Body of pancreas (tissue), 4 donors: Measurements from ENCODE around the gene HTR3B. TPM values are rescaled to one million over a fixed set of nuclear protein-coding genes. Genes with fewer than 3 reads are reported as not detected.

ENCODE experiments used
- ATAC-seq: fragments of 150-250 bp; one replicate; pipeline ENCODE4 v1.9.1; 2016
- DNase-seq, 4 donors: peaks; one replicate each; pipeline ENCODE4 v3.0.0-alpha.2; 2019
- H3K27ac ChIP-seq, 4 donors: fragments of 200-600 bp; sonication (generic); 1 replicate in 3 of 4; 2 replicates in 1 of 4; pipeline versions ENCODE4 v1.5.1 to v1.6.1; 2016 to 2019; ENCODE audit warnings: mild to moderate bottlenecking in 1 of 4, mixed read lengths in 1 of 4, moderate library complexity in 1 of 4
- H3K27me3 ChIP-seq, 2 donors: fragments of 200-600 bp; sonication (generic); one replicate each; pipeline ENCODE4 v1.6.0; 2016; ENCODE audit warnings: mild to moderate bottlenecking in 1 of 2
- H3K36me3 ChIP-seq, 2 donors: fragments of 200-600 bp; sonication (generic); replicated peaks in 1 of 2; 2 replicates each; pipeline ENCODE4 v1.5.1; 2016; ENCODE audit warnings: low read depth in 2 of 2; ENCODE audit not compliant: insufficient read depth in 1 of 2
- H3K4me1 ChIP-seq: fragments of 200-600 bp; sonication (generic); one replicate; pipeline ENCODE4 v1.6.0; 2016
- H3K4me3 ChIP-seq, 2 donors: fragments of 200-600 bp; sonication (generic); 1 replicate in 1 of 2; 2 replicates in 1 of 2; pipeline ENCODE4 v1.5.1; 2016 to 2019
- H3K9me3 ChIP-seq, 3 donors: fragments of 200-600 bp; sonication (generic); 1 replicate in 2 of 3; 2 replicates in 1 of 3; pipeline ENCODE4 v1.5.1; 2016
- CTCF ChIP-seq, 7 experiments: fragments of 450-650 bp in 4 of 7; fragments of 200-600 bp in 3 of 7; sonication (generic) in 3 of 7; IDR thresholded peaks; one replicate each; pipeline ENCODE4 v1.5.1; 2016 to 2019; ENCODE audit warnings: antibody characterized with exemption in 7 of 7
- POLR2A ChIP-seq, 3 donors: fragments of 450-650 bp; IDR thresholded peaks; one replicate each; pipeline ENCODE4 v1.6.1; 2016; ENCODE audit warnings: antibody characterized with exemption in 3 of 3, mild to moderate bottlenecking in 2 of 3
- WGBS, 2 donors: methylation state at CpG; one replicate each; pipeline ENCODE4 v1.1.5; 2017; 5-methylcytosine and 5-hydroxymethylcytosine counted together
- intact Hi-C: fragments of 100-400 bp; cut with DNase I; formaldehyde crosslinking; loops from one replicate; pipeline ENCODE4 v1.15.1; 2023
- total RNA-seq, 2 donors: library from RNA; depleted of rRNA; stranded (reverse); fragments of >200 nt; gene quantifications; one replicate each; pipeline ENCODE4 v1.1.0, GENCODE V29; 2016

The HTR3B gene
- total RNA-seq: not detected

GRCh38 chr11:113904379-113905101 lies at the start of gene HTR3B:
Gene HTR3B, plus strand, starts transcription at chr11:113904796. Its CDS starts 138 bp downstream, at chr11:113904934.
- 89% methylated on average over 6 of the region's 6 CpGs for WGBS, 2 donors
- ATAC-seq: no peak

GRCh38 chr11:113855803-113856202 lies 48.8 kb upstream of the HTR3B start:
- H3K27ac ChIP-seq: no peak overlapping the region
- no peak for ATAC-seq
- WGBS, 2 donors: 96 to 97% methylated on average over 6 of the region's 6 CpGs
- H3K9me3 ChIP-seq: no peaks in the 10 kb centered on the region
- H3K36me3 ChIP-seq: peaks cover 0 to 2% of the 10 kb centered on the region in 2 donors
- no peak overlapping the region for H3K4me3 ChIP-seq
- H3K27me3 ChIP-seq: no peaks in the 10 kb centered on the region
- TF ChIP-seq POLR2A (IDR thresholded peaks at IDR 0.05) (no peak), CTCF (IDR thresholded peaks at IDR 0.05) (no peak)
- intact Hi-C loops: no loop called here
- peaks cover 12% of the 10 kb centered on the region for H3K4me1 ChIP-seq
- DNase-seq: no peak

More at GRCh38 chr11:113904379-113905101, at the start of gene HTR3B:
- TF ChIP-seq CTCF (IDR thresholded peaks at IDR 0.05): no peak
- TF ChIP-seq POLR2A (IDR thresholded peaks at IDR 0.05): no peak
- Histone ChIP-seq H3K4me1 (peaks cover 15% of the 10 kb centered on the region), H3K4me3 (no peak within 1 kb of the TSS), H3K36me3 (no peaks in the 10 kb centered on the region), H3K27me3 (no peaks in the 10 kb centered on the region), H3K27ac (no peak within 1 kb of the TSS), H3K9me3 (no peaks in the 10 kb centered on the region)
- DNase-seq: no peak
- intact Hi-C loops: loop anchor here (10.0 kb wide), 1 partner anchor 360 kb away; no protein-coding TSS in a partner anchor

DNA sequence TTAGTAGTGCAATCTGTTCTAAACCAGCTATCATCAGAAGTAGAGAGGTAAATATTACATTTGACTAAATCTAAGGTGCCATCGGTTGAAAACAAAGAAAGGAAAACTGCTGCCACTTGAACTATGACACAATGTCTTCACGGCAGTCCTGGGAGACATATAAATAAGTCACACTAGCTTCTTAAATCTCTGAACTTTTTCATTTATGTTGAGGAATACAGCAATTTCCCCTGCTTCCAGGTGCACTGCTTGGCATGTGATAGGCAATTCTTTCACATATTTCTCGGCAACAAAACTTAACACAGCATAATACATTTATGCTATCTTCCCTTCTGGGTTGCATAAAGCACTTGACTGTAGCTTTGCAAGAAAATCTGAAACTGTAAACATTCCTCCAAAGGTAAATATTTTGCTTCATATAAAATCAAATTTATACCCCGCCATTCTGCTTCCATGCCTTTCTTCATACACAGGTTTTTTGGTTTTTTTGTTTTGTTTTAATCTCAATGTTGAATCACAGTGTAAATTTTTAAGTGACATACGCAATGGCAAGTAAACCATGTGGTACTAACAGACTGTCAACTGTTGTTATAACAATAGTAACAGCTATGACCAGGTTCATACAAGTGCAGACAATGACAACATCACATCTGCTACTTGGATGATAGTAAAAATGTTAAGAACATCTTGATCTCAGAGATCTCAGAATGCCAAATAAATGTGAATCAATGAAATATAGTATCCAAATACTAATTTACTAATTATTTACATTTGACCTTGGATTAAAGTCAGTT lies 47.4 kb upstream of the HTR3B start:
- peaks cover 12% of the 10 kb centered on the region for H3K4me1 ChIP-seq
- intact Hi-C loops: no loop called here
- no peaks in the 10 kb centered on the region for H3K36me3 ChIP-seq
- no peaks in the 10 kb centered on the region for H3K9me3 ChIP-seq
- H3K27ac ChIP-seq: no peak overlapping the region
- ATAC-seq (no peak), DNase-seq (no peak)
- no peak overlapping the region for H3K4me3 ChIP-seq
- TF ChIP-seq CTCF (IDR thresholded peaks at IDR 0.05) (no peak), POLR2A (IDR thresholded peaks at IDR 0.05) (no peak)
- WGBS, 2 donors: 54 to 56% methylated on average over 5 of the region's 5 CpGs
- no peaks in the 10 kb centered on the region for H3K27me3 ChIP-seq

- DNase-seq: no peak
- Histone ChIP-seq H3K9me3 (no peaks in the 10 kb centered on the region), H3K36me3 (no peaks in the 10 kb centered on the region), H3K27ac (no peak overlapping the region), H3K27me3 (no peaks in the 10 kb centered on the region), H3K4me3 (no peak overlapping the region), H3K4me1 (peaks cover 12% of the 10 kb centered on the region)
- intact Hi-C loops: no loop called here
- no peak for ATAC-seq
- TF ChIP-seq POLR2A (IDR thresholded peaks at IDR 0.05): no peak
- TF ChIP-seq CTCF (IDR thresholded peaks at IDR 0.05): no peak
Measured at GRCh38 chr11:113859665-113860064, 44.9 kb upstream of the HTR3B start.
